ENCODE data around the gene TUBB4B.

The TUBB4B gene

GRCh38 chr9:137199411-137200121, 41.5 kb upstream of the TUBB4B start:
- Histone ChIP-seq H3K18ac (ENCODE audit: low read length) (peak overlapping the region; percentile 64), H2BK120ac (ENCODE audit: low read depth, low read length) (no peak overlapping the region), H2AK5ac (ENCODE audit: low read length) (no peak overlapping the region), H3K79me2 (ENCODE audit: control insufficient read depth, insufficient read depth, low read length) (peaks cover 11% of the 10 kb centered on the region), H3K23ac (ENCODE audit: low read length) (peak overlapping the region; percentile 45), H3K4me1 (ENCODE audit: control insufficient read depth, low read depth, low read length) (peaks cover 3% of the 10 kb centered on the region), H3K27me3 (ENCODE audit: insufficient read depth, low read length, poor library complexity) (no peaks in the 10 kb centered on the region), H4K8ac (ENCODE audit: low read depth, low read length) (no peak overlapping the region), H3K4me2 (ENCODE audit: low read length) (peak overlapping the region; percentile 46), H3K27ac (ENCODE audit: low read depth, low read length) (no peak overlapping the region), H3K4me3 (ENCODE audit: low read length) (no peak overlapping the region), H3K4ac (ENCODE audit: low read depth, low read length) (peak overlapping the region; percentile 38), H3K9ac (ENCODE audit: low read length) (peak overlapping the region; percentile 69), H3K79me1 (ENCODE audit: low read length) (peaks cover 19% of the 10 kb centered on the region), H2BK15ac (replicated peaks; ENCODE audit: low read depth) (no peak overlapping the region), H3K56ac (ENCODE audit: low read length) (peak overlapping the region; percentile 67), H4K5ac (ENCODE audit: low read length) (no peak overlapping the region), H3K36me3 (ENCODE audit: control insufficient read depth, insufficient read depth, low read length) (no peaks in the 10 kb centered on the region), H2BK5ac (ENCODE audit: low read length) (no peak overlapping the region)
- WGBS (ENCODE audit: extremely low coverage, insufficient coverage, low lambda C conversion rate) = no CpG with 5 or more reads among the region's 51 CpGs
- DNase-seq = peak; percentile 28

- peak within 1 kb of the TSS; percentile 76 for H3K4ac ChIP-seq (ENCODE audit: low read depth, low read length)
- no peaks in the 10 kb centered on the region for H3K36me3 ChIP-seq (ENCODE audit: control insufficient read depth, insufficient read depth, low read length)
- DNase-seq = peak; percentile 99
- peak within 1 kb of the TSS; percentile 98 for H3K56ac ChIP-seq (ENCODE audit: low read length)
- H3K79me2 ChIP-seq (ENCODE audit: control insufficient read depth, insufficient read depth, low read length) = peaks cover 17% of the 10 kb centered on the region
- peaks cover 4% of the 10 kb centered on the region for H3K4me1 ChIP-seq (ENCODE audit: control insufficient read depth, low read depth, low read length)
- H2BK5ac ChIP-seq (ENCODE audit: low read length) = peak within 1 kb of the TSS; percentile 23
- H3K4me3 ChIP-seq (ENCODE audit: low read length) = peak within 1 kb of the TSS; percentile 58
- no peak within 1 kb of the TSS for H4K5ac ChIP-seq (ENCODE audit: low read length)
- peak within 1 kb of the TSS; percentile 87 for H4K8ac ChIP-seq (ENCODE audit: low read depth, low read length)
- no peak within 1 kb of the TSS for H2BK120ac ChIP-seq (ENCODE audit: low read depth, low read length)
- peak within 1 kb of the TSS; percentile 64 for H3K18ac ChIP-seq (ENCODE audit: low read length)
- H3K4me2 ChIP-seq (ENCODE audit: low read length) = peak within 1 kb of the TSS; percentile 81
- H3K27ac ChIP-seq (ENCODE audit: low read depth, low read length) = peak within 1 kb of the TSS; percentile 68
- H3K9ac ChIP-seq (ENCODE audit: low read length) = peak within 1 kb of the TSS; percentile 94
- H3K23ac ChIP-seq (ENCODE audit: low read length) = peak within 1 kb of the TSS; percentile 45
- WGBS (ENCODE audit: extremely low coverage, insufficient coverage, low lambda C conversion rate) = no CpG with 5 or more reads among the region's 118 CpGs
- H3K27me3 ChIP-seq (ENCODE audit: insufficient read depth, low read length, poor library complexity) = no peaks in the 10 kb centered on the region
- no peak within 1 kb of the TSS for H2BK15ac ChIP-seq (replicated peaks; ENCODE audit: low read depth)
- no peak within 1 kb of the TSS for H2AK5ac ChIP-seq (ENCODE audit: low read length)
- peaks cover 24% of the 10 kb centered on the region for H3K79me1 ChIP-seq (ENCODE audit: low read length)
Measured at GRCh38 chr9:137200311-137201204, 40.5 kb upstream of the TUBB4B start, which contains the start of gene TPRN. Gene TPRN (minus strand): TSS chr9:137200741. CDS start chr9:137200711, 30 bp downstream.

- Histone ChIP-seq H3K4ac (ENCODE audit: low read depth, low read length) (peak overlapping the region; percentile 74), H3K56ac (ENCODE audit: low read length) (peak overlapping the region; percentile 98), H2AK5ac (ENCODE audit: low read length) (no peak overlapping the region), H2BK15ac (replicated peaks; ENCODE audit: low read depth) (no peak overlapping the region), H2BK5ac (ENCODE audit: low read length) (peak overlapping the region; percentile 23), H3K27ac (ENCODE audit: low read depth, low read length) (peak overlapping the region; percentile 29), H3K4me3 (ENCODE audit: low read length) (peak overlapping the region; percentile 58), H3K23ac (ENCODE audit: low read length) (no peak overlapping the region), H3K4me1 (ENCODE audit: control insufficient read depth, low read depth, low read length) (peaks cover 6% of the 10 kb centered on the region), H3K4me2 (ENCODE audit: low read length) (peak overlapping the region; percentile 81), H3K18ac (ENCODE audit: low read length) (peak overlapping the region; percentile 24), H4K8ac (ENCODE audit: low read depth, low read length) (peak overlapping the region; percentile 87), H3K79me1 (ENCODE audit: low read length) (peaks cover 30% of the 10 kb centered on the region), H3K36me3 (ENCODE audit: control insufficient read depth, insufficient read depth, low read length) (no peaks in the 10 kb centered on the region), H3K79me2 (ENCODE audit: control insufficient read depth, insufficient read depth, low read length) (peaks cover 24% of the 10 kb centered on the region), H3K27me3 (ENCODE audit: insufficient read depth, low read length, poor library complexity) (no peaks in the 10 kb centered on the region), H2BK120ac (ENCODE audit: low read depth, low read length) (no peak overlapping the region), H3K9ac (ENCODE audit: low read length) (peak overlapping the region; percentile 94), H4K5ac (ENCODE audit: low read length) (no peak overlapping the region)
- WGBS (ENCODE audit: extremely low coverage, insufficient coverage, low lambda C conversion rate) = no CpG with 5 or more reads among the region's 23 CpGs
- DNase-seq = peak; percentile 27
Measured at GRCh38 chr9:137201205-137201868, 39.8 kb upstream of the TUBB4B start.

GRCh38 chr9:137202966-137203365, 38.1 kb upstream of the TUBB4B start:
- no peak overlapping the region for H3K56ac ChIP-seq (ENCODE audit: low read length)
- H4K8ac ChIP-seq (ENCODE audit: low read depth, low read length) = no peak overlapping the region
- peaks cover 3% of the 10 kb centered on the region for H3K36me3 ChIP-seq (ENCODE audit: control insufficient read depth, insufficient read depth, low read length)
- no peak overlapping the region for H3K23ac ChIP-seq (ENCODE audit: low read length)
- no peak overlapping the region for H3K4ac ChIP-seq (ENCODE audit: low read depth, low read length)
- peaks cover 42% of the 10 kb centered on the region for H3K79me1 ChIP-seq (ENCODE audit: low read length)
- H3K9ac ChIP-seq (ENCODE audit: low read length) = no peak overlapping the region
- H3K4me1 ChIP-seq (ENCODE audit: control insufficient read depth, low read depth, low read length) = peaks cover 6% of the 10 kb centered on the region
- no peak overlapping the region for H2BK15ac ChIP-seq (replicated peaks; ENCODE audit: low read depth)
- H2AK5ac ChIP-seq (ENCODE audit: low read length) = no peak overlapping the region
- H3K18ac ChIP-seq (ENCODE audit: low read length) = no peak overlapping the region
- no peak overlapping the region for H4K5ac ChIP-seq (ENCODE audit: low read length)
- H3K4me3 ChIP-seq (ENCODE audit: low read length) = no peak overlapping the region
- no peak for DNase-seq
- no CpG with 5 or more reads among the region's 8 CpGs for WGBS (ENCODE audit: extremely low coverage, insufficient coverage, low lambda C conversion rate)
- H2BK5ac ChIP-seq (ENCODE audit: low read length) = no peak overlapping the region
- no peaks in the 10 kb centered on the region for H3K27me3 ChIP-seq (ENCODE audit: insufficient read depth, low read length, poor library complexity)
- H3K79me2 ChIP-seq (ENCODE audit: control insufficient read depth, insufficient read depth, low read length) = peaks cover 33% of the 10 kb centered on the region
- no peak overlapping the region for H2BK120ac ChIP-seq (ENCODE audit: low read depth, low read length)
- H3K4me2 ChIP-seq (ENCODE audit: low read length) = no peak overlapping the region
- no peak overlapping the region for H3K27ac ChIP-seq (ENCODE audit: low read depth, low read length)

GRCh38 chr9:137204731-137205125, 36.4 kb upstream of the TUBB4B start:
- WGBS (ENCODE audit: extremely low coverage, insufficient coverage, low lambda C conversion rate) = no CpG with 5 or more reads among the region's 21 CpGs
- H2BK15ac ChIP-seq (replicated peaks; ENCODE audit: low read depth) = no peak overlapping the region
- H4K8ac ChIP-seq (ENCODE audit: low read depth, low read length) = no peak overlapping the region

More at GRCh38 chr9:137204731-137205125, 36.4 kb upstream of the TUBB4B start:
- H3K18ac ChIP-seq (ENCODE audit: low read length) = no peak overlapping the region
- H3K79me1 ChIP-seq (ENCODE audit: low read length) = peaks cover 35% of the 10 kb centered on the region
- no peak overlapping the region for H3K23ac ChIP-seq (ENCODE audit: low read length)
- H2BK5ac ChIP-seq (ENCODE audit: low read length) = no peak overlapping the region
- H2BK120ac ChIP-seq (ENCODE audit: low read depth, low read length) = no peak overlapping the region
- DNase-seq = no peak
- H3K4ac ChIP-seq (ENCODE audit: low read depth, low read length) = no peak overlapping the region
- H3K9ac ChIP-seq (ENCODE audit: low read length) = peak overlapping the region; percentile 96
- no peak overlapping the region for H3K27ac ChIP-seq (ENCODE audit: low read depth, low read length)
- no peak overlapping the region for H4K5ac ChIP-seq (ENCODE audit: low read length)
- H3K4me2 ChIP-seq (ENCODE audit: low read length) = peak overlapping the region; percentile 88
- peak overlapping the region; percentile 87 for H3K4me3 ChIP-seq (ENCODE audit: low read length)
- peaks cover 3% of the 10 kb centered on the region for H3K36me3 ChIP-seq (ENCODE audit: control insufficient read depth, insufficient read depth, low read length)
- peaks cover 6% of the 10 kb centered on the region for H3K4me1 ChIP-seq (ENCODE audit: control insufficient read depth, low read depth, low read length)
- peak overlapping the region; percentile 96 for H3K56ac ChIP-seq (ENCODE audit: low read length)
- H3K79me2 ChIP-seq (ENCODE audit: control insufficient read depth, insufficient read depth, low read length) = peaks cover 31% of the 10 kb centered on the region
- H3K27me3 ChIP-seq (ENCODE audit: insufficient read depth, low read length, poor library complexity) = no peaks in the 10 kb centered on the region
- H2AK5ac ChIP-seq (ENCODE audit: low read length) = no peak overlapping the region

Measured in mesendoderm (in vitro differentiated cells).